H1 (cell line): Measurements from ENCODE around the gene HHAT. TPM values are rescaled to one million over a fixed set of nuclear protein-coding genes. Genes with fewer than 3 reads are reported as not detected.

Experiments
- CTCF ChIA-PET: fragments of 300-600 bp; sonication (Branson Sonifier 250); formaldehyde crosslinking; loops from one replicate; lab custom pipeline; 2021; ENCODE audit not compliant: partially characterized antibody; lab: Charles Lee
- POLR2A ChIA-PET: fragments of 300-600 bp; sonication (Branson Sonifier 250); formaldehyde crosslinking; loops from one replicate; lab custom pipeline; 2021; ENCODE audit warnings: inconsistent platforms; ENCODE audit not compliant: partially characterized antibody; lab: Charles Lee
- DNase-seq, 2 experiments: peaks; one replicate each; pipeline versions ENCODE4 v3.0.0 to v3.0.0-alpha.2; 2010 to 2022; ENCODE audit warnings: low spot score in 2 of 2, low read depth in 1 of 2, mixed read lengths in 1 of 2
- FAIRE-seq: peaks from 2 replicates; lab custom pipeline; 2011; peaks lifted over from hg19 to GRCh38; lab: Jason Lieb, UNC
- H2AFZ ChIP-seq: 2 replicates; pipeline ENCODE4 v1.8.1; 2012; ENCODE audit warnings: low read length, inconsistent platforms
- H2AK5ac ChIP-seq: 2 replicates; pipeline ENCODE4 v1.6.1; 2013; ENCODE audit warnings: low read depth, low read length
- H2BK120ac ChIP-seq: replicated peaks from 2 replicates; pipeline ENCODE3; 2013; ENCODE audit warnings: low read depth, low read length, inconsistent platforms
- H2BK12ac ChIP-seq: 2 replicates; pipeline ENCODE4 v1.6.1; 2013; ENCODE audit warnings: low read depth, low read length
- H2BK15ac ChIP-seq: 2 replicates; pipeline ENCODE4 v1.6.1; 2013; ENCODE audit warnings: low read length
- H2BK20ac ChIP-seq: 2 replicates; pipeline ENCODE4 v1.6.1; 2013; ENCODE audit warnings: low read length
- H2BK5ac ChIP-seq: 2 replicates; pipeline ENCODE4 v1.6.1; 2013; ENCODE audit warnings: low read depth, low read length
- H3K14ac ChIP-seq: 2 replicates; pipeline ENCODE4 v1.6.1; 2013; ENCODE audit warnings: inconsistent platforms; ENCODE audit not compliant: insufficient read length
- H3K18ac ChIP-seq: 2 replicates; pipeline ENCODE4 v1.6.1; 2013; ENCODE audit warnings: low read length; ENCODE audit errors: extremely low read depth
- H3K23ac ChIP-seq: 2 replicates; pipeline ENCODE4 v1.6.1; 2013; ENCODE audit warnings: inconsistent platforms; ENCODE audit not compliant: insufficient read length
- H3K23me2 ChIP-seq: 2 replicates; pipeline ENCODE4 v1.6.1; 2013; ENCODE audit warnings: low read depth, low read length
- H3K27ac ChIP-seq: 2 replicates; pipeline ENCODE4 v1.6.1; 2011; ENCODE audit warnings: low read depth, low read length, inconsistent platforms
- H3K27me3 ChIP-seq, 4 experiments: replicated peaks in 1 of 4; 1 replicate in 1 of 4; 2 replicates in 3 of 4; pipeline versions ENCODE4 v1.6.1 to v1.8.1; 2011 to 2013; ENCODE audit warnings: low read length in 3 of 4, mild to moderate bottlenecking in 3 of 4, inconsistent platforms in 2 of 4, mixed read lengths in 2 of 4, moderate library complexity in 1 of 4; ENCODE audit not compliant: control insufficient read depth in 3 of 4, insufficient read depth in 3 of 4; ENCODE audit errors: extremely low read depth in 1 of 4
- H3K36me3 ChIP-seq, 4 experiments: 2 replicates each; pipeline versions ENCODE4 v1.6.1 to v1.8.1; 2011 to 2013; ENCODE audit warnings: mild to moderate bottlenecking in 4 of 4, low read length in 3 of 4, moderate library complexity in 2 of 4, control low read depth in 1 of 4, inconsistent platforms in 1 of 4; ENCODE audit not compliant: insufficient read depth in 4 of 4, control insufficient read depth in 2 of 4
- H3K4ac ChIP-seq: replicated peaks from 2 replicates; pipeline ENCODE3; 2013; ENCODE audit warnings: low read length, low read depth, mixed read lengths, inconsistent platforms; ENCODE audit not compliant: insufficient read length
- H3K4me1 ChIP-seq, 4 experiments: replicated peaks in 1 of 4; 1 replicate in 1 of 4; 2 replicates in 3 of 4; pipeline versions ENCODE4 v1.6.1 to v1.8.1; 2011 to 2013; ENCODE audit warnings: low read length in 3 of 4, inconsistent platforms in 2 of 4, mixed read lengths in 1 of 4; ENCODE audit not compliant: insufficient read depth in 4 of 4, control insufficient read depth in 3 of 4
- H3K4me2 ChIP-seq, 2 experiments: 2 replicates each; pipeline versions ENCODE4 v1.6.1 to v1.8.1; 2011 to 2013; ENCODE audit warnings: low read depth in 2 of 2, low read length in 2 of 2, control low read depth in 1 of 2, inconsistent platforms in 1 of 2, mild to moderate bottlenecking in 1 of 2; ENCODE audit not compliant: insufficient read depth in 1 of 2
- H3K4me3 ChIP-seq, 4 experiments: fragments of 200-600, 300-600 bp in 1 of 4; sonication (generic), shearing (Covaris generic), sonication (Bioruptor Twin) in 1 of 4; 2 replicates each; pipeline versions ENCODE4 v1.5.1 to v1.8.1; 2011 to 2016; ENCODE audit warnings: low read length in 4 of 4, low read depth in 3 of 4, control low read depth in 2 of 4, inconsistent platforms in 2 of 4, mild to moderate bottlenecking in 2 of 4, mixed read lengths in 1 of 4, moderate library complexity in 1 of 4; ENCODE audit not compliant: insufficient read depth in 2 of 4; ENCODE audit errors: extremely low read depth in 1 of 4
- H3K56ac ChIP-seq: replicated peaks from 2 replicates; pipeline ENCODE3; 2013; ENCODE audit warnings: low read depth, mild to moderate bottlenecking, mixed read lengths, low read length, inconsistent platforms; ENCODE audit not compliant: insufficient read length
- H3K79me1 ChIP-seq: 2 replicates; pipeline ENCODE4 v1.6.1; 2013; ENCODE audit warnings: low read depth, low read length, control low read depth
- H3K79me2 ChIP-seq, 2 experiments: 2 replicates each; pipeline versions ENCODE4 v1.6.1 to v1.8.1; 2012 to 2013; ENCODE audit warnings: low read length in 2 of 2, mild to moderate bottlenecking in 2 of 2, inconsistent platforms in 1 of 2; ENCODE audit not compliant: insufficient read depth in 2 of 2, control insufficient read depth in 1 of 2
- H3K9ac ChIP-seq, 4 experiments: replicated peaks in 1 of 4; 1 replicate in 1 of 4; 2 replicates in 3 of 4; pipeline versions ENCODE4 v1.6.1 to v1.8.1; 2011 to 2013; ENCODE audit warnings: low read depth in 3 of 4, low read length in 3 of 4, control low read depth in 2 of 4, mild to moderate bottlenecking in 2 of 4, moderate library complexity in 2 of 4, inconsistent platforms in 1 of 4; ENCODE audit errors: extremely low read depth in 1 of 4
- H3K9me3 ChIP-seq, 2 experiments: 2 replicates each; pipeline versions ENCODE4 v1.6.1 to v1.8.1; 2012 to 2013; ENCODE audit warnings: mild to moderate bottlenecking in 2 of 2, moderate library complexity in 2 of 2, control low read depth in 1 of 2, inconsistent platforms in 1 of 2, low read depth in 1 of 2, low read length in 1 of 2, mixed read lengths in 1 of 2; ENCODE audit not compliant: insufficient read depth in 2 of 2
- H4K20me1 ChIP-seq, 2 experiments: replicated peaks in 1 of 2; 2 replicates each; pipeline versions ENCODE3 to v1.8.1; 2011 to 2013; ENCODE audit warnings: inconsistent platforms in 2 of 2, low read length in 2 of 2, mild to moderate bottlenecking in 1 of 2; ENCODE audit not compliant: insufficient read depth in 2 of 2, control insufficient read depth in 1 of 2
- H4K5ac ChIP-seq: 2 replicates; pipeline ENCODE4 v1.6.1; 2013; ENCODE audit warnings: low read length, low read depth, mixed read lengths, inconsistent platforms; ENCODE audit not compliant: insufficient read length
- H4K8ac ChIP-seq: 2 replicates; pipeline ENCODE4 v1.8.0; 2013; ENCODE audit warnings: mild to moderate bottlenecking, moderate library complexity, low read length, inconsistent platforms; ENCODE audit not compliant: insufficient read depth; ENCODE audit errors: extremely low read depth
- H4K91ac ChIP-seq: replicated peaks from 2 replicates; pipeline ENCODE3; 2013; ENCODE audit warnings: low read length, mixed read lengths, inconsistent platforms; ENCODE audit not compliant: insufficient read length
- ATF2 ChIP-seq: IDR thresholded peaks from 2 replicates; pipeline ENCODE4 v1.6.1; 2012; ENCODE audit warnings: low read length, inconsistent platforms
- CTCF ChIP-seq, 3 experiments: IDR thresholded peaks; 1 replicate in 2 of 3; 2 replicates in 1 of 3; pipeline versions ENCODE4 v1.5.1 to v1.6.1; 2011; ENCODE audit warnings: low read length in 3 of 3, mild to moderate bottlenecking in 3 of 3, inconsistent platforms in 2 of 3, low read depth in 1 of 3, moderate library complexity in 1 of 3; ENCODE audit not compliant: insufficient read depth in 1 of 3; ENCODE audit errors: control extremely low read depth in 1 of 3
- EGR1 ChIP-seq: IDR thresholded peaks from 2 replicates; pipeline ENCODE4 v1.6.1; 2011; ENCODE audit warnings: low read depth, low read length, borderline replicate concordance
- EP300 ChIP-seq, 2 experiments: IDR thresholded peaks; 1 replicate in 1 of 2; 2 replicates in 1 of 2; pipeline ENCODE4 v1.6.1; 2011 to 2012; ENCODE audit warnings: low read depth in 2 of 2, low read length in 2 of 2, mild to moderate bottlenecking in 2 of 2, borderline replicate concordance in 1 of 2, inconsistent platforms in 1 of 2, moderate library complexity in 1 of 2
- HDAC6 ChIP-seq: IDR thresholded peaks from one replicate; pipeline ENCODE4 v1.7.1; 2012; ENCODE audit warnings: low read depth, mild to moderate bottlenecking, inconsistent platforms, low read length, moderate library complexity
- KDM5A ChIP-seq: fragments of 200-600 bp; IDR thresholded peaks from 2 replicates; pipeline ENCODE4 v1.7.1; 2012; ENCODE audit warnings: mild to moderate bottlenecking, low read length, inconsistent platforms, mixed read lengths
- MAFK ChIP-seq: IDR thresholded peaks from 2 replicates; pipeline ENCODE4 v1.6.1; 2012; ENCODE audit warnings: low read depth, mild to moderate bottlenecking, improper control_type of control experiment, low read length
- RAD21 ChIP-seq, 2 experiments: IDR thresholded peaks in 1 of 2; conservative IDR thresholded peaks in 1 of 2; 2 replicates each; pipeline ENCODE4 v1.6.1; 2011; ENCODE audit warnings: low read depth in 2 of 2, low read length in 2 of 2, improper control_type of control experiment in 1 of 2, inconsistent platforms in 1 of 2, mild to moderate bottlenecking in 1 of 2, moderate library complexity in 1 of 2
- SIN3A ChIP-seq, 2 experiments: IDR thresholded peaks in 1 of 2; conservative IDR thresholded peaks in 1 of 2; 2 replicates each; pipeline ENCODE4 v1.6.1; 2011 to 2012; ENCODE audit warnings: low read length in 2 of 2, improper control_type of control experiment in 1 of 2, low read depth in 1 of 2, mild to moderate bottlenecking in 1 of 2
- WGBS, 2 experiments: shearing (Covaris generic) in 1 of 2; methylation state at CpG; one replicate each; pipeline versions ENCODE4 v1.1.6 to v1.1.7; 2013 to 2015; ENCODE audit warnings: low lambda C conversion rate in 2 of 2, mixed read lengths in 2 of 2, inconsistent platforms in 1 of 2, low coverage in 1 of 2, missing lambda C conversion rate in 1 of 2; ENCODE audit not compliant: insufficient replicate concordance in 2 of 2, insufficient coverage in 1 of 2, insufficient read length in 1 of 2; ENCODE audit errors: extremely low coverage in 1 of 2, missing lambda C conversion rate in 1 of 2; 5-methylcytosine and 5-hydroxymethylcytosine counted together
- polyA plus RNA-seq, 7 experiments: library from polyadenylated mRNA; depleted of rRNA in 3 of 7; stranded (reverse) in 5 of 7; unstranded in 2 of 7; fragments of >200 nt in 5 of 7; fragments of 200-250 nt in 2 of 7; gene quantifications; 1 replicate in 5 of 7; 2 replicates in 1 of 7; 4 replicates in 1 of 7; pipeline versions ENCODE4 v1.2.1 to v1.2.3, GENCODE V29; 2011 to 2013; ENCODE audit warnings: missing spikeins in 2 of 7, mixed read lengths in 2 of 7
- total RNA-seq: library from RNA; stranded (reverse); fragmentation: NEBNext Ultra II Directional; extraction: Animal tissue kit (Norgen Biotek cat#: 25700); gene quantifications from 2 replicates; pipeline ENCODE4 v1.2.1, GENCODE V29; 2021

HHAT gene
- total and polyA plus RNA-seq, 2 of the 8 experiments (the other 6 are each of a cell fraction or from before 2014, with no cell fraction given) = 0.15 to 0.51 TPM

GRCh38 chr1:210591214-210591613 is 262.5 kb downstream of the HHAT start:
- no peak overlapping the region for H2BK15ac ChIP-seq
- no peak for FAIRE-seq
- H2BK12ac ChIP-seq = no peak overlapping the region
- no peaks in the 10 kb centered on the region for H3K79me2 ChIP-seq
- no peaks in the 10 kb centered on the region for H3K79me1 ChIP-seq
- no peak overlapping the region for H3K4me3 ChIP-seq
- no peak overlapping the region for H3K9ac ChIP-seq
- H2BK20ac ChIP-seq = no peak overlapping the region
- no peak overlapping the region for H4K5ac ChIP-seq
- H3K18ac ChIP-seq = no peak overlapping the region
- no peak overlapping the region for H3K14ac ChIP-seq
- H3K36me3 ChIP-seq = no peaks in the 10 kb centered on the region
- no peak overlapping the region for H4K91ac ChIP-seq
- CTCF ChIA-PET = interaction anchor here (12.0 kb wide), 1 partner anchor 544 kb away, joined by 109 read pairs; the partner anchor contains the start of gene KCNH1
- H2BK5ac ChIP-seq = no peak overlapping the region
- no peaks in the 10 kb centered on the region for H3K4me1 ChIP-seq
- no peak overlapping the region for H2AFZ ChIP-seq
- H3K9me3 ChIP-seq = 0 out of 4 replicates have a peak, but pooled peaks cover 0 to 3% of the 10 kb centered on the region in 2 experiments
- H3K27ac ChIP-seq = no peak overlapping the region
- no peak overlapping the region for H2BK120ac ChIP-seq
- no peak overlapping the region for H4K8ac ChIP-seq
- 88% methylated on average over 1 of the region's 1 CpG; no CpG with 5 or more reads in 1 of the 2 experiments for WGBS, 2 experiments
- H3K4me2 ChIP-seq = no peak overlapping the region
- POLR2A ChIA-PET = no interaction called here
- H3K27me3 ChIP-seq = no peaks in the 10 kb centered on the region
- no peak overlapping the region for H3K23ac ChIP-seq
- no peak overlapping the region for H3K56ac ChIP-seq
- DNase-seq = no peak
- H2AK5ac ChIP-seq = no peak overlapping the region
- H3K4ac ChIP-seq = no peak overlapping the region
- H4K20me1 ChIP-seq = no peaks in the 10 kb centered on the region
- no peaks in the 10 kb centered on the region for H3K23me2 ChIP-seq
- TF ChIP-seq KDM5A = no peak
- TF ChIP-seq ATF2 = no peak
- TF ChIP-seq HDAC6 = no peak
- TF ChIP-seq MAFK = no peak
- TF ChIP-seq SIN3A (conservative IDR thresholded peaks at IDR 0.05 in 1 of 2, IDR thresholded peaks at IDR 0.05 in 1 of 2; ENCODE audit: low read depth in 1 of 2, low read length in 2 of 2) = no peak
- TF ChIP-seq EP300 (IDR thresholded peaks at IDR 0.05; ENCODE audit: borderline replicate concordance in 1 of 2, low read depth in 2 of 2, low read length in 2 of 2) = no peak
- TF ChIP-seq CTCF (IDR thresholded peaks at IDR 0.05; ENCODE audit: control extremely low read depth in 1 of 3, insufficient read depth in 1 of 3, low read depth in 1 of 3, low read length in 3 of 3) = no peak
- no peak for TF ChIP-seq RAD21 (IDR thresholded peaks at IDR 0.05 in 1 of 2, conservative IDR thresholded peaks at IDR 0.05 in 1 of 2; ENCODE audit: low read depth in 2 of 2, low read length in 2 of 2)
- TF ChIP-seq EGR1 = no peak
